Smooth muscle cell (in vitro differentiated cells): ENCODE data around the gene OR14A2. TPM values are rescaled to one million over a fixed set of nuclear protein-coding genes. Genes with fewer than 3 reads are reported as not detected.

Experiments
- DNase-seq: peaks from one replicate; lab custom pipeline; 2025; ENCODE audit not compliant: unreplicated experiment; lab: John Stamatoyannopoulos, UW
- H2AFZ ChIP-seq: fragments of 200-600 bp; sonication (generic); 2 replicates; pipeline ENCODE4 v1.6.0; 2016; ENCODE audit warnings: antibody characterized with exemption, low read depth, mild to moderate bottlenecking
- H3F3A ChIP-seq: fragments of 200-600 bp; sonication (generic); 2 replicates; pipeline ENCODE4 v1.6.0; 2017; ENCODE audit warnings: antibody characterized with exemption, low read depth
- H3K27ac ChIP-seq: fragments of 200-600 bp; sonication (generic); 2 replicates; pipeline ENCODE4 v1.5.1; 2016; ENCODE audit warnings: low read depth, mild to moderate bottlenecking
- H3K27me3 ChIP-seq: fragments of 200-600 bp; sonication (generic); 2 replicates; pipeline ENCODE4 v1.6.1; 2016; ENCODE audit warnings: low read depth, mild to moderate bottlenecking
- H3K36me3 ChIP-seq: fragments of 200-600 bp; sonication (generic); 2 replicates; pipeline ENCODE4 v1.5.1; 2016; ENCODE audit warnings: low read depth
- H3K4me1 ChIP-seq: fragments of 200-600 bp; sonication (generic); 2 replicates; pipeline ENCODE4 v1.5.1; 2016; ENCODE audit warnings: low read depth
- H3K4me2 ChIP-seq: fragments of 200-600 bp; sonication (generic); 2 replicates; pipeline ENCODE4 v1.6.0; 2016; ENCODE audit warnings: mild to moderate bottlenecking
- H3K4me3 ChIP-seq: fragments of 200-600 bp; sonication (generic); 2 replicates; pipeline ENCODE4 v1.5.1; 2016; ENCODE audit warnings: mild to moderate bottlenecking
- H3K79me2 ChIP-seq: fragments of 200-600 bp; sonication (generic); 2 replicates; pipeline ENCODE4 v1.6.0; 2016; ENCODE audit warnings: low read depth, mild to moderate bottlenecking
- H3K9ac ChIP-seq: fragments of 200-600 bp; sonication (generic); 2 replicates; pipeline ENCODE4 v1.6.0; 2016; ENCODE audit warnings: low read depth
- H3K9me3 ChIP-seq: fragments of 200-600 bp; sonication (generic); replicated peaks from 2 replicates; pipeline ENCODE4 v1.5.1; 2016; ENCODE audit warnings: low read depth
- H4K20me1 ChIP-seq: fragments of 200-600 bp; sonication (generic); 2 replicates; pipeline ENCODE4 v1.6.0; 2016; ENCODE audit warnings: low read depth
- WGBS: methylation state at CpG from one replicate; pipeline ENCODE4 v1.1.7; 2016; ENCODE audit warnings: low lambda C conversion rate; 5-methylcytosine and 5-hydroxymethylcytosine counted together
- polyA plus RNA-seq: library from polyadenylated mRNA; unstranded; fragments of >200 nt; fragmentation: Nextera tagmentation; extraction: Ambion mirVana; gene quantifications from 2 replicates; pipeline ENCODE4 v1.2.1, GENCODE V29; 2016
- total RNA-seq: library from RNA; depleted of rRNA; stranded (reverse); fragments of >200 nt; gene quantifications from 2 replicates; pipeline ENCODE4 v1.2.3, GENCODE V29; 2014
- TF ChIP-seq, protein P1 (sequence below): fragments of 200-600 bp; sonication (generic); IDR thresholded peaks from 2 replicates; pipeline ENCODE4 v1.5.1; 2017; ENCODE audit warnings: borderline replicate concordance, mild to moderate bottlenecking, antibody characterized with exemption; ENCODE audit not compliant: insufficient read depth, poor library complexity, severe bottlenecking

The OR14A2 gene
- total and polyA plus RNA-seq, 2 experiments from 2014 or later: not detected

DNA sequence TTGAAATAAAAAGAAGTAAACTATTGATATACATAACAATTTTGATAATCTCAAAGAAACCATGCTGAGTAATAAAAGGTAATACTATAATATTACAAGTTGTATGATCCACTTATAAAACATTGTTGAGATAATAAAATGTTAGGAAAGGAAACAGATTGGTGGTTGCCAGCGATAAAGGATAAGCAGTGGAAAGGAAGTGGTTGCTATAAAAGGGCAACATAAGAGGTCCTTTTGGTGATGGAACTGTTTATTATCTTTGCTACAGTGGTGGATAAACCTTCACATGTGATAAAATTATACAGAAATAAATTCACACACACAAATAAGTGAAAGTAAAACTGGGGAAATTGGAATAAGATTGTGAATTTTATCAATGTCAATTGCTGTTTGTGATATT, 46.6 kb downstream of the OR14A2 start:
- DNase-seq: no peak
- no peaks in the 10 kb centered on the region for H3K27me3 ChIP-seq
- no peaks in the 10 kb centered on the region for H3K79me2 ChIP-seq
- 95% methylated on average over 1 of the region's 1 CpG for WGBS
- no peak overlapping the region for H3K9ac ChIP-seq
- H3F3A ChIP-seq: no peaks in the 10 kb centered on the region
- TF ChIP-seq, protein P1, sequence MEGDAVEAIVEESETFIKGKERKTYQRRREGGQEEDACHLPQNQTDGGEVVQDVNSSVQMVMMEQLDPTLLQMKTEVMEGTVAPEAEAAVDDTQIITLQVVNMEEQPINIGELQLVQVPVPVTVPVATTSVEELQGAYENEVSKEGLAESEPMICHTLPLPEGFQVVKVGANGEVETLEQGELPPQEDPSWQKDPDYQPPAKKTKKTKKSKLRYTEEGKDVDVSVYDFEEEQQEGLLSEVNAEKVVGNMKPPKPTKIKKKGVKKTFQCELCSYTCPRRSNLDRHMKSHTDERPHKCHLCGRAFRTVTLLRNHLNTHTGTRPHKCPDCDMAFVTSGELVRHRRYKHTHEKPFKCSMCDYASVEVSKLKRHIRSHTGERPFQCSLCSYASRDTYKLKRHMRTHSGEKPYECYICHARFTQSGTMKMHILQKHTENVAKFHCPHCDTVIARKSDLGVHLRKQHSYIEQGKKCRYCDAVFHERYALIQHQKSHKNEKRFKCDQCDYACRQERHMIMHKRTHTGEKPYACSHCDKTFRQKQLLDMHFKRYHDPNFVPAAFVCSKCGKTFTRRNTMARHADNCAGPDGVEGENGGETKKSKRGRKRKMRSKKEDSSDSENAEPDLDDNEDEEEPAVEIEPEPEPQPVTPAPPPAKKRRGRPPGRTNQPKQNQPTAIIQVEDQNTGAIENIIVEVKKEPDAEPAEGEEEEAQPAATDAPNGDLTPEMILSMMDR: no peak
- no peak overlapping the region for H3K4me3 ChIP-seq
- H3K27ac ChIP-seq: no peak overlapping the region
- no peaks in the 10 kb centered on the region for H3K4me1 ChIP-seq
- H3K36me3 ChIP-seq: no peaks in the 10 kb centered on the region
- peaks cover 3% of the 10 kb centered on the region for H3K9me3 ChIP-seq
- H2AFZ ChIP-seq: no peak overlapping the region
- no peak overlapping the region for H3K4me2 ChIP-seq
- H4K20me1 ChIP-seq: no peaks in the 10 kb centered on the region

DNA sequence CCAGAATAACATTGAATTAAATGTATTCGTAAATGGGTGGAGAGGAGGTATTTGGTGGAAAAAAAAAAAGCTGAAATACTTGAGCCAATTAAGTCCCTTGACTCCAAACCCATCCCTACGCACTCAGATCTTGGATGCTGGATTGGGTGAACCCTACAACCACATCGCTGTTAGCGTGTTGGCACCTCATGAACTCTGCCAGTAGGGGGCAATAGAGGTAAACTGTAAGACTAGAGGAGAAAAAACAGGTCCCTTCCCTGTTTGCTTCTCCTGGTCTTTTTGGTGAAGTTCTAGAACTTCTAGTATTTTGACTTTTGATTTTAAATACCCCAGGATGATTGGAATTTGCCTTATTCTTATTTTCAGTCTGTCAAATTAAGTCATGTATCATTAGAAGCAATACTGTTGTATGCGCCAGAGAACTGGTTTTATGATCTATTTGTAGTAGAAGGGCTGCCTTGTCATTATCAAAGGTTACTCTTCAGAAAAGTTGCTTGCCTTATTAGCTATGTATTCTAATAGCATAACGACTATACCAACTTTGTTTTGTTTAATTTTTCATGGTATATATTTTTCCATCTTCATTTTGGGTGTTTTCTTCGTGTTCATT, 66.5 kb downstream of the OR14A2 start:
- H3K27me3 ChIP-seq: no peaks in the 10 kb centered on the region
- H3K4me2 ChIP-seq: no peak overlapping the region
- DNase-seq: no peak
- no peaks in the 10 kb centered on the region for H3K36me3 ChIP-seq
- TF ChIP-seq, protein P1: peak; percentile 75
- no peaks in the 10 kb centered on the region for H3K9me3 ChIP-seq
- H2AFZ ChIP-seq: no peak overlapping the region
- H3K27ac ChIP-seq: no peak overlapping the region
- H3K9ac ChIP-seq: no peak overlapping the region
- H3K4me1 ChIP-seq: no peaks in the 10 kb centered on the region
- no peaks in the 10 kb centered on the region for H3F3A ChIP-seq
- no peak overlapping the region for H3K4me3 ChIP-seq
- 37% methylated on average over 7 of the region's 7 CpGs for WGBS
- no peaks in the 10 kb centered on the region for H3K79me2 ChIP-seq
- no peaks in the 10 kb centered on the region for H4K20me1 ChIP-seq

DNA sequence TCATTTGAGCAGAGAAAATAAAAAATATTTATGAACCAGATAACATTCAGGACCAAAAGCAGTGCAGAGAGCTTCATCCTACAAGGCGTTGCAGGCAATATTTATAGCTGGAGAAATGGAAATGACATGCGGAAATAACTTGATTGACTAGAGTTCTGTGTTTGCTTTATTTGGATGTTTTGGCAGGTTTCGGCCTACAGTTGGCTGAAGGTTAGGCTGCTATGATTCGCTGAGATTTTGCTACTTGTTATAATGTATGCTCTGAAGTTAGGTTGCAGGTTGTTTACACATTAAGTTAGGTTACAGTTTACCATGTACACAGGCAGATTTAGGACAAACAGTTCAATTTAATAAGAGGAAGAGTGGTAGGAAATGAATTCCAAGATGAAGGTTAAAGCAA, 67.8 kb downstream of the OR14A2 start:
- 94% methylated on average over 4 of the region's 4 CpGs for WGBS
- no peak overlapping the region for H3K9ac ChIP-seq
- H3K36me3 ChIP-seq: no peaks in the 10 kb centered on the region
- H3K79me2 ChIP-seq: no peaks in the 10 kb centered on the region
- no peaks in the 10 kb centered on the region for H4K20me1 ChIP-seq
- H3K4me1 ChIP-seq: no peaks in the 10 kb centered on the region
- H3K27ac ChIP-seq: no peak overlapping the region
- H3F3A ChIP-seq: no peaks in the 10 kb centered on the region
- H3K4me3 ChIP-seq: no peak overlapping the region
- H3K4me2 ChIP-seq: no peak overlapping the region
- no peaks in the 10 kb centered on the region for H3K9me3 ChIP-seq
- no peaks in the 10 kb centered on the region for H3K27me3 ChIP-seq
- TF ChIP-seq, protein P1: no peak
- DNase-seq: no peak
- no peak overlapping the region for H2AFZ ChIP-seq

DNA sequence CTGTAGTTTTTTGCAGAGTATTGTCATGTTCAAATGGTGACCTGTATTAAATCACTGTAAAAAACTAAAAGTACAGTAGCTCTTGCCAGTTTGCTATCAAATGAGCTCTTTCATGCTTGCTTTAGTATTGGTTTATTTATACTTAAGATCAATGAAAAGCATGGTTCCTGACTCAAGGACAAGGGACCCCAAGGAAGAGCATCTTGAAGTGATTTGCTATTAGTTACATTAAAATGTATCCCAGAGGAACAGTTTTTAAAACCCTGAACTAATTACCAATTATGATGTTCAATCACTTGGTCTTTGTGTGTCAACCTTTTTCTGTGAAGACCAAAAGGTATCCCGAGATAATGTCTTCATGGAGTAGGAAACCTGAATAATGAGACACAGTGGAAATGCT, 68.3 kb downstream of the OR14A2 start, which contains the start of gene OR13G1:
OR13G1 (minus strand) TSS at position 101 of the 400 bp plus-strand sequence. CDS start 6,698 bp downstream, outside the sequence.
- H3K36me3 ChIP-seq: no peaks in the 10 kb centered on the region
- no peaks in the 10 kb centered on the region for H3K79me2 ChIP-seq
- no peak within 1 kb of the TSS for H3K4me3 ChIP-seq
- 65% methylated on average over 1 of the region's 1 CpG for WGBS
- TF ChIP-seq, protein P1: no peak
- no peak for DNase-seq
- H3K4me1 ChIP-seq: no peaks in the 10 kb centered on the region
- no peak within 1 kb of the TSS for H2AFZ ChIP-seq
- H3K9me3 ChIP-seq: no peaks in the 10 kb centered on the region
- H3K27ac ChIP-seq: no peak within 1 kb of the TSS
- no peaks in the 10 kb centered on the region for H3K27me3 ChIP-seq
- H3K4me2 ChIP-seq: no peak within 1 kb of the TSS
- H4K20me1 ChIP-seq: no peaks in the 10 kb centered on the region
- H3F3A ChIP-seq: no peaks in the 10 kb centered on the region
- no peak within 1 kb of the TSS for H3K9ac ChIP-seq
